BJ (cell line): ENCODE results near the gene PPP2R2D. TPM values are rescaled to one million over a fixed set of nuclear protein-coding genes. Genes with fewer than 3 reads are reported as not detected.

ENCODE experiments used
- CTCF ChIA-PET: fragments of 350-600 bp; formaldehyde crosslinking; extraction: SDS; loops from one replicate; lab custom pipeline; 2021; ENCODE audit warnings: antibody characterized with exemption, inconsistent platforms; lab: Yijun Ruan, JAX
- POLR2A ChIA-PET: fragments of 300-600 bp; sonication (Branson Sonifier 250); formaldehyde crosslinking; extraction: SDS; loops from one replicate; lab custom pipeline; 2021; ENCODE audit warnings: antibody characterized with exemption; lab: Charles Lee
- DNase-seq: peaks from one replicate; pipeline ENCODE4 v3.0.0-alpha.2; 2011; ENCODE audit warnings: low read depth
- H3K27me3 ChIP-seq: 2 replicates; pipeline ENCODE4 v1.6.0; 2011; ENCODE audit warnings: low read length; ENCODE audit not compliant: control insufficient read depth, insufficient read depth
- H3K36me3 ChIP-seq: 2 replicates; pipeline ENCODE4 v1.5.1; 2011; ENCODE audit warnings: low read length; ENCODE audit not compliant: control insufficient read depth, insufficient read depth
- H3K4me3 ChIP-seq: 2 replicates; pipeline ENCODE4 v1.5.1; 2011; ENCODE audit warnings: low read depth, mild to moderate bottlenecking, control low read depth, low read length
- CTCF ChIP-seq: IDR thresholded peaks from 2 replicates; pipeline ENCODE4 v1.5.1; 2011; ENCODE audit warnings: low read depth, mild to moderate bottlenecking, control low read depth, inconsistent platforms, low read length, moderate library complexity; ENCODE audit not compliant: insufficient read depth
- polyA plus RNA-seq: library from polyadenylated mRNA; depleted of rRNA; stranded (reverse); fragments of >200 nt; gene quantifications from 2 replicates; pipeline ENCODE4 v1.2.3, GENCODE V29; 2011

PPP2R2D gene
- polyA plus RNA-seq, 1 experiment = 31.2 TPM

- H3K27me3 ChIP-seq = no peaks in the 10 kb centered on the region
- no peak for TF ChIP-seq CTCF
- CTCF ChIA-PET = interaction anchor here (1.2 kb wide), 1 partner anchor 12 kb away, joined by 3 read pairs; no protein-coding TSS in a partner anchor
- POLR2A ChIA-PET = interaction anchor here (0.6 kb wide), 1 partner anchor 10 kb away, joined by 4 read pairs; no protein-coding TSS in a partner anchor
- no peak overlapping the region for H3K4me3 ChIP-seq
- no peak for DNase-seq
- H3K36me3 ChIP-seq = peaks cover 3% of the 10 kb centered on the region; the same call in 1 of the 2 replicates
Observed at GRCh38 chr10:131934769-131935168, 34.0 kb downstream of the PPP2R2D start.

- DNase-seq = no peak
- Histone ChIP-seq H3K27me3 (no peaks in the 10 kb centered on the region), H3K4me3 (no peak overlapping the region), H3K36me3 (peaks cover 3% of the 10 kb centered on the region; the same call in 1 of the 2 replicates)
- no peak for TF ChIP-seq CTCF
- ChIA-PET CTCF (interaction anchor here (1.2 kb wide), 1 partner anchor 11 kb away, joined by 3 read pairs; no protein-coding TSS in a partner anchor), POLR2A (no interaction called here)
Observed at GRCh38 chr10:131935260-131935659, 34.5 kb downstream of the PPP2R2D start.

- ChIA-PET POLR2A (no interaction called here), CTCF (no interaction called here)
- Histone ChIP-seq H3K27me3 (no peaks in the 10 kb centered on the region), H3K4me3 (no peak overlapping the region), H3K36me3 (peaks cover 3% of the 10 kb centered on the region)
- DNase-seq = no peak
- TF ChIP-seq CTCF = no peak
Observed at GRCh38 chr10:131936294-131936693, 35.5 kb downstream of the PPP2R2D start.

GRCh38 chr10:131936736-131937135 is 35.9 kb downstream of the PPP2R2D start:
- CTCF ChIA-PET = no interaction called here
- TF ChIP-seq CTCF = no peak
- POLR2A ChIA-PET = no interaction called here
- H3K4me3 ChIP-seq = no peak overlapping the region
- no peak for DNase-seq
- H3K36me3 ChIP-seq = peaks cover 5% of the 10 kb centered on the region
- no peaks in the 10 kb centered on the region for H3K27me3 ChIP-seq

GRCh38 chr10:131937836-131938235 is 37.0 kb downstream of the PPP2R2D start:
- H3K4me3 ChIP-seq = no peak overlapping the region
- DNase-seq = no peak
- H3K36me3 ChIP-seq = peaks cover 5% of the 10 kb centered on the region
- no peaks in the 10 kb centered on the region for H3K27me3 ChIP-seq
- no peak for TF ChIP-seq CTCF
- CTCF ChIA-PET = no interaction called here
- POLR2A ChIA-PET = interaction anchor here (0.8 kb wide), 1 partner anchor 9 kb away, joined by 8 read pairs; no protein-coding TSS in a partner anchor
